ENCODE results near the gene RUNX2. TPM values are rescaled to one million over a fixed set of nuclear protein-coding genes. Genes with fewer than 3 reads are reported as not detected.

The RUNX2 gene
- total and polyA plus RNA-seq, 9 of the 15 experiments (the other 6 are each of a cell fraction or from before 2014, with no cell fraction given): 0.29 to 1.00 (median 0.43) TPM

GRCh38 chr6:45371924-45372573, 43.9 kb downstream of the RUNX2 start:
- Histone ChIP-seq H3K9ac (ENCODE audit: insufficient read depth in 1 of 2, low read depth in 2 of 2, low read length in 2 of 2) (no peak overlapping the region), H2AFZ (ENCODE audit: low read depth, low read length) (no peak overlapping the region), H3K4me3 (no peak overlapping the region), H3K4me2 (ENCODE audit: insufficient read depth, low read length) (no peak overlapping the region), H4K20me1 (replicated peaks; ENCODE audit: control insufficient read depth, insufficient read depth, low read length) (no peaks in the 10 kb centered on the region), H3K36me3 (ENCODE audit: control insufficient read depth, insufficient read depth, low read length) (no peaks in the 10 kb centered on the region), H3K27ac (ENCODE audit: extremely low read depth, low read depth, low read length) (no peak overlapping the region), H3K9me3 (replicated peaks; ENCODE audit: control insufficient read depth, insufficient read depth, low read depth, low read length) (no peaks in the 10 kb centered on the region), H3K27me3 (ENCODE audit: control insufficient read depth in 2 of 2, insufficient read depth in 2 of 2, low read length in 2 of 2) (no peaks in the 10 kb centered on the region), H3K79me2 (ENCODE audit: control insufficient read depth, insufficient read depth, low read length) (peaks cover 20% of the 10 kb centered on the region), H3K9me1 (ENCODE audit: control insufficient read depth, insufficient read depth, low read length) (no peaks in the 10 kb centered on the region), H3K4me1 (replicated peaks in 1 of 2; ENCODE audit: control insufficient read depth in 2 of 2, insufficient read depth in 2 of 2, low read length in 2 of 2) (peaks cover 0 to 6% of the 10 kb centered on the region in 2 experiments; a peak in 1 of 5 replicates)
- DNase-seq (ENCODE audit: extremely low read depth in 1 of 4, low spot score in 3 of 4) (no peak), ATAC-seq (no peak), FAIRE-seq (no peak)
- WGBS (ENCODE audit: insufficient coverage, low coverage, missing lambda C conversion rate): 94% methylated on average over 3 of the region's 3 CpGs
- ChIA-PET CTCF (ENCODE audit: low intra/inter-chr PET ratio) (no interaction called here), POLR2A (interaction anchor here (0.6 kb wide), 1 partner anchor 896 kb away, joined by 3 read pairs; no protein-coding TSS in a partner anchor)
- in situ Hi-C loops (cut with MboI) (no loop called here), intact Hi-C loops (cut with micrococcal nuclease) (loop anchor here (10.0 kb wide), 1 partner anchor 187 kb away; no protein-coding TSS in a partner anchor)
- no TSS peak for BruUV-seq (replicated peaks)
- TF ChIP-seq CBX1 (IDR thresholded peaks at IDR 0.05; ENCODE audit: low read depth) (no peak), YY1 (IDR thresholded peaks at IDR 0.05; ENCODE audit: borderline replicate concordance in 1 of 3, control insufficient read depth in 1 of 3, extremely low read depth in 1 of 3, insufficient read depth in 3 of 3, insufficient read length in 1 of 3, insufficient replicate concordance in 2 of 3, low read depth in 1 of 3, low read length in 2 of 3) (no peak), HDAC3 (IDR thresholded peaks at IDR 0.05; ENCODE audit: borderline replicate concordance, partially characterized antibody) (no peak), ZNF165 (CRISPR knock-in tag; IDR thresholded peaks at IDR 0.05; ENCODE audit: borderline replicate concordance) (no peak), MAFG (tag; conservative IDR thresholded peaks at IDR 0.05) (no peak), EZH2 (IDR thresholded peaks at IDR 0.05; ENCODE audit: borderline replicate concordance, low read depth, low read length) (no peak), ZFP1 (CRISPR knock-in tag; IDR thresholded peaks at IDR 0.05) (no peak), FIP1L1 (IDR thresholded peaks at IDR 0.05; ENCODE audit: low read depth, low read length, poor library complexity, severe bottlenecking) (no peak), MTA1 (IDR thresholded peaks at IDR 0.05; ENCODE audit: borderline replicate concordance) (no peak)
- TF ChIP-seq, protein P1, sequence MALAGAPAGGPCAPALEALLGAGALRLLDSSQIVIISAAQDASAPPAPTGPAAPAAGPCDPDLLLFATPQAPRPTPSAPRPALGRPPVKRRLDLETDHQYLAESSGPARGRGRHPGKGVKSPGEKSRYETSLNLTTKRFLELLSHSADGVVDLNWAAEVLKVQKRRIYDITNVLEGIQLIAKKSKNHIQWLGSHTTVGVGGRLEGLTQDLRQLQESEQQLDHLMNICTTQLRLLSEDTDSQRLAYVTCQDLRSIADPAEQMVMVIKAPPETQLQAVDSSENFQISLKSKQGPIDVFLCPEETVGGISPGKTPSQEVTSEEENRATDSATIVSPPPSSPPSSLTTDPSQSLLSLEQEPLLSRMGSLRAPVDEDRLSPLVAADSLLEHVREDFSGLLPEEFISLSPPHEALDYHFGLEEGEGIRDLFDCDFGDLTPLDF (CRISPR knock-in tag; IDR thresholded peaks at IDR 0.05): no peak
- TF ChIP-seq, protein P2, sequence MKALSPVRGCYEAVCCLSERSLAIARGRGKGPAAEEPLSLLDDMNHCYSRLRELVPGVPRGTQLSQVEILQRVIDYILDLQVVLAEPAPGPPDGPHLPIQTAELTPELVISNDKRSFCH (CRISPR knock-in tag; IDR thresholded peaks at IDR 0.05): no peak
- TF ChIP-seq, protein P2 (tag; IDR thresholded peaks at IDR 0.05): no peak
- TF ChIP-seq, protein P3, sequence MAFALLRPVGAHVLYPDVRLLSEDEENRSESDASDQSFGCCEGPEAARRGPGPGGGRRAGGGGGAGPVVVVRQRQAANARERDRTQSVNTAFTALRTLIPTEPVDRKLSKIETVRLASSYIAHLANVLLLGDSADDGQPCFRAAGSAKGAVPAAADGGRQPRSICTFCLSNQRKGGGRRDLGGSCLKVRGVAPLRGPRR (CRISPR knock-in tag; IDR thresholded peaks at IDR 0.05): no peak
- TF ChIP-seq, protein P4, sequence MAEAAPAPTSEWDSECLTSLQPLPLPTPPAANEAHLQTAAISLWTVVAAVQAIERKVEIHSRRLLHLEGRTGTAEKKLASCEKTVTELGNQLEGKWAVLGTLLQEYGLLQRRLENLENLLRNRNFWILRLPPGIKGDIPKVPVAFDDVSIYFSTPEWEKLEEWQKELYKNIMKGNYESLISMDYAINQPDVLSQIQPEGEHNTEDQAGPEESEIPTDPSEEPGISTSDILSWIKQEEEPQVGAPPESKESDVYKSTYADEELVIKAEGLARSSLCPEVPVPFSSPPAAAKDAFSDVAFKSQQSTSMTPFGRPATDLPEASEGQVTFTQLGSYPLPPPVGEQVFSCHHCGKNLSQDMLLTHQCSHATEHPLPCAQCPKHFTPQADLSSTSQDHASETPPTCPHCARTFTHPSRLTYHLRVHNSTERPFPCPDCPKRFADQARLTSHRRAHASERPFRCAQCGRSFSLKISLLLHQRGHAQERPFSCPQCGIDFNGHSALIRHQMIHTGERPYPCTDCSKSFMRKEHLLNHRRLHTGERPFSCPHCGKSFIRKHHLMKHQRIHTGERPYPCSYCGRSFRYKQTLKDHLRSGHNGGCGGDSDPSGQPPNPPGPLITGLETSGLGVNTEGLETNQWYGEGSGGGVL (CRISPR knock-in tag; IDR thresholded peaks at IDR 0.05): no peak
- TF ChIP-seq, protein P5, sequence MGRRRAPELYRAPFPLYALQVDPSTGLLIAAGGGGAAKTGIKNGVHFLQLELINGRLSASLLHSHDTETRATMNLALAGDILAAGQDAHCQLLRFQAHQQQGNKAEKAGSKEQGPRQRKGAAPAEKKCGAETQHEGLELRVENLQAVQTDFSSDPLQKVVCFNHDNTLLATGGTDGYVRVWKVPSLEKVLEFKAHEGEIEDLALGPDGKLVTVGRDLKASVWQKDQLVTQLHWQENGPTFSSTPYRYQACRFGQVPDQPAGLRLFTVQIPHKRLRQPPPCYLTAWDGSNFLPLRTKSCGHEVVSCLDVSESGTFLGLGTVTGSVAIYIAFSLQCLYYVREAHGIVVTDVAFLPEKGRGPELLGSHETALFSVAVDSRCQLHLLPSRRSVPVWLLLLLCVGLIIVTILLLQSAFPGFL (CRISPR knock-in tag; IDR thresholded peaks at IDR 0.05): no peak

Measured in K562 (cell line).